ENCODE data around the gene NPBWR2.
"Not testable (repeated sequence)": the region's sequence is repeated elsewhere in the genome, so short reads cannot be mapped to it uniquely, and the experiment has no call there.

The NPBWR2 gene

GRCh38 chr20:64138276-64138815, 31.0 kb upstream of the NPBWR2 start:
- Histone ChIP-seq H3K4me3 (no peak overlapping the region), H3K27ac (no peak overlapping the region), H3K4me1 (peaks cover 10 to 26% (median 16%) of the 10 kb centered on the region in 10 experiments), H3K27me3 (no peaks in the 10 kb centered on the region), H3K4me2 (no peak overlapping the region), H3K9ac (no peak overlapping the region), H3K36me3 (no peaks in the 10 kb centered on the region), H3K9me3 (replicated peaks in 1 of 11) (no peaks in the 10 kb centered on the region), H4K20me1 (peaks cover 0 to 5% (median 0%) of the 10 kb centered on the region in 11 experiments; a peak in 2 of 22 replicates)
- no peak for TF ChIP-seq Cebpa-rat (IDR thresholded peaks at IDR 0.05)

- peaks cover 0 to 5% (median 0%) of the 10 kb centered on the region in 11 experiments; a peak in 2 of 22 replicates for H4K20me1 ChIP-seq
- H3K27ac ChIP-seq, result no peak overlapping the region
- no peaks in the 10 kb centered on the region for H3K27me3 ChIP-seq
- H3K9me3 ChIP-seq (replicated peaks in 1 of 11), result no peaks in the 10 kb centered on the region
- no peak for TF ChIP-seq Cebpa-rat (IDR thresholded peaks at IDR 0.05)
- no peak overlapping the region for H3K4me2 ChIP-seq
- H3K9ac ChIP-seq, result no peak overlapping the region
- no peaks in the 10 kb centered on the region for H3K36me3 ChIP-seq
- no peak overlapping the region for H3K4me3 ChIP-seq
- H3K4me1 ChIP-seq, result peaks cover 4 to 18% (median 9%) of the 10 kb centered on the region in 10 experiments
These were observed 30.2 kb upstream of the NPBWR2 start for GRCh38 chr20:64137598-64138031.

GRCh38 chr20:64136004-64136710, 28.8 kb upstream of the NPBWR2 start:
- Histone ChIP-seq H4K20me1 (peaks cover 0 to 5% (median 0%) of the 10 kb centered on the region in 11 experiments; a peak in 2 of 22 replicates), H3K4me3 (no peak overlapping the region), H3K9me3 (replicated peaks in 1 of 11) (no peaks in the 10 kb centered on the region), H3K4me2 (no peak overlapping the region), H3K4me1 (peaks cover 0 to 5% (median 0%) of the 10 kb centered on the region in 10 experiments; a peak in 1 of 20 replicates), H3K27ac (no peak overlapping the region), H3K9ac (no peak overlapping the region), H3K36me3 (no peaks in the 10 kb centered on the region), H3K27me3 (no peaks in the 10 kb centered on the region)
- no peak for TF ChIP-seq Cebpa-rat (IDR thresholded peaks at IDR 0.05)

- not testable (repeated sequence) for H3K9me3 ChIP-seq (replicated peaks in 1 of 11); H3K4me3 ChIP-seq; H3K9ac ChIP-seq; H3K4me1 ChIP-seq; H3K27ac ChIP-seq; H3K4me2 ChIP-seq; H4K20me1 ChIP-seq; H3K36me3 ChIP-seq; H3K27me3 ChIP-seq
These were observed 27.4 kb upstream of the NPBWR2 start for GRCh38 chr20:64134744-64135143.

- H4K20me1 ChIP-seq, result peaks cover 0 to 5% (median 0%) of the 10 kb centered on the region in 11 experiments; a peak in 2 of 22 replicates
- no peaks in the 10 kb centered on the region for H3K9me3 ChIP-seq (replicated peaks in 1 of 11)
- no peak overlapping the region for H3K9ac ChIP-seq
- H3K4me3 ChIP-seq, result no peak overlapping the region
- TF ChIP-seq Cebpa-rat (IDR thresholded peaks at IDR 0.05), result no peak
- H3K4me1 ChIP-seq, result 0 out of 20 replicates have a peak, but pooled peaks cover 0 to 3% (median 0%) of the 10 kb centered on the region in 10 experiments
- H3K4me2 ChIP-seq, result no peak overlapping the region
- peaks cover 0 to 5% (median 0%) of the 10 kb centered on the region in 11 experiments; a peak in 3 of 22 replicates for H3K27me3 ChIP-seq
- H3K36me3 ChIP-seq, result no peaks in the 10 kb centered on the region
- H3K27ac ChIP-seq, result no peak overlapping the region
These were observed 26.6 kb upstream of the NPBWR2 start for GRCh38 chr20:64133951-64134407.

- Histone ChIP-seq H3K4me1 (no peaks in the 10 kb centered on the region), H3K27ac (no peak overlapping the region), H4K20me1 (peaks cover 0 to 5% (median 0%) of the 10 kb centered on the region in 11 experiments; a peak in 2 of 22 replicates), H3K27me3 (peaks cover 0 to 6% (median 0%) of the 10 kb centered on the region in 11 experiments; a peak in 3 of 22 replicates), H3K4me3 (no peak overlapping the region), H3K9me3 (replicated peaks in 1 of 11) (peaks cover 0 to 5% (median 0%) of the 10 kb centered on the region in 11 experiments; a peak in 1 of 22 replicates), H3K36me3 (no peaks in the 10 kb centered on the region), H3K4me2 (no peak overlapping the region), H3K9ac (no peak overlapping the region)
- TF ChIP-seq Cebpa-rat (IDR thresholded peaks at IDR 0.05), result no peak
These were observed 24.0 kb upstream of the NPBWR2 start for GRCh38 chr20:64131406-64131805.

- Histone ChIP-seq H3K27me3 (peaks cover 0 to 6% (median 0%) of the 10 kb centered on the region in 11 experiments; a peak in 3 of 22 replicates), H3K9me3 (replicated peaks in 1 of 11) (peaks cover 0 to 5% (median 0%) of the 10 kb centered on the region in 11 experiments; a peak in 1 of 22 replicates), H3K4me1 (no peaks in the 10 kb centered on the region), H3K36me3 (no peaks in the 10 kb centered on the region), H3K9ac (no peak overlapping the region), H3K4me2 (no peak overlapping the region), H3K4me3 (no peak overlapping the region), H3K27ac (no peak overlapping the region), H4K20me1 (peaks cover 0 to 5% (median 0%) of the 10 kb centered on the region in 11 experiments; a peak in 2 of 22 replicates)
- no peak for TF ChIP-seq Cebpa-rat (IDR thresholded peaks at IDR 0.05)
These were observed 23.5 kb upstream of the NPBWR2 start for GRCh38 chr20:64130876-64131275.

GRCh38 chr20:64130271-64130670, 22.9 kb upstream of the NPBWR2 start:
- peaks cover 0 to 5% (median 0%) of the 10 kb centered on the region in 11 experiments; a peak in 2 of 22 replicates for H4K20me1 ChIP-seq
- H3K4me3 ChIP-seq, result no peak overlapping the region
- H3K9me3 ChIP-seq (replicated peaks in 1 of 11), result peaks cover 0 to 5% (median 0%) of the 10 kb centered on the region in 11 experiments; a peak in 1 of 22 replicates
- H3K27ac ChIP-seq, result no peak overlapping the region
- no peak for TF ChIP-seq Cebpa-rat (IDR thresholded peaks at IDR 0.05)
- H3K4me1 ChIP-seq, result no peaks in the 10 kb centered on the region
- no peak overlapping the region for H3K4me2 ChIP-seq
- no peaks in the 10 kb centered on the region for H3K36me3 ChIP-seq
- peaks cover 0 to 6% (median 0%) of the 10 kb centered on the region in 11 experiments; a peak in 3 of 22 replicates for H3K27me3 ChIP-seq
- H3K9ac ChIP-seq, result no peak overlapping the region

GRCh38 chr20:64129146-64129782, 21.9 kb upstream of the NPBWR2 start:
- Histone ChIP-seq H3K9me3 (replicated peaks in 1 of 11) (peaks cover 0 to 5% (median 0%) of the 10 kb centered on the region in 11 experiments; a peak in 1 of 22 replicates), H3K9ac (no peak overlapping the region), H4K20me1 (peaks cover 0 to 5% (median 0%) of the 10 kb centered on the region in 11 experiments; a peak in 2 of 22 replicates), H3K27me3 (peaks cover 0 to 6% (median 0%) of the 10 kb centered on the region in 11 experiments; a peak in 3 of 22 replicates), H3K4me1 (no peaks in the 10 kb centered on the region), H3K27ac (no peak overlapping the region), H3K4me3 (no peak overlapping the region), H3K4me2 (no peak overlapping the region), H3K36me3 (no peaks in the 10 kb centered on the region)
- TF ChIP-seq Cebpa-rat (IDR thresholded peaks at IDR 0.05), result no peak

GRCh38 chr20:64123517-64123916, 16.2 kb upstream of the NPBWR2 start:
- H3K27ac ChIP-seq; H3K9me3 ChIP-seq (replicated peaks in 1 of 11); H3K27me3 ChIP-seq; H4K20me1 ChIP-seq; H3K4me2 ChIP-seq; H3K36me3 ChIP-seq; H3K4me3 ChIP-seq; H3K9ac ChIP-seq: not testable (repeated sequence)
- peaks cover 0 to 25% (median 22%) of the 10 kb centered on the region in 10 experiments; a peak in 17 of 20 replicates for H3K4me1 ChIP-seq

- not testable (repeated sequence) for H3K4me3 ChIP-seq
These were observed 15.6 kb upstream of the NPBWR2 start for GRCh38 chr20:64122927-64123326.

More at GRCh38 chr20:64122927-64123326, 15.6 kb upstream of the NPBWR2 start:
- H4K20me1 ChIP-seq; H3K27ac ChIP-seq; H3K4me2 ChIP-seq; H3K9ac ChIP-seq; H3K9me3 ChIP-seq (replicated peaks in 1 of 11); H3K36me3 ChIP-seq; H3K27me3 ChIP-seq: not testable (repeated sequence)
- peaks cover 0 to 25% (median 22%) of the 10 kb centered on the region in 10 experiments; a peak in 17 of 20 replicates for H3K4me1 ChIP-seq
